Mesodermal cell (in vitro differentiated cells): ENCODE results near the gene BLTP3B.

Experiments used
- H3K27ac ChIP-seq: 2 replicates; pipeline ENCODE4 v1.7.0; 2013; ENCODE audit warnings: mild to moderate bottlenecking, low read depth, low read length, moderate library complexity; ENCODE audit not compliant: severe bottlenecking
- H3K36me3 ChIP-seq: 2 replicates; pipeline ENCODE4 v1.7.1; 2013; ENCODE audit warnings: mild to moderate bottlenecking, low read length, moderate library complexity; ENCODE audit not compliant: control insufficient read depth, insufficient read depth
- H3K4me1 ChIP-seq: one replicate; pipeline ENCODE4 v1.7.1; 2013; ENCODE audit warnings: mild to moderate bottlenecking, low read length; ENCODE audit not compliant: insufficient read depth, control insufficient read depth, poor library complexity, severe bottlenecking
- H3K4me3 ChIP-seq: 2 replicates; pipeline ENCODE4 v1.7.0; 2013; ENCODE audit warnings: low read length, control low read depth, mild to moderate bottlenecking; ENCODE audit not compliant: insufficient read depth, poor library complexity, severe bottlenecking; ENCODE audit errors: extremely low read depth
- H3K9me3 ChIP-seq: 2 replicates; pipeline ENCODE4 v1.7.1; 2013; ENCODE audit warnings: mild to moderate bottlenecking, low read length, moderate library complexity; ENCODE audit not compliant: control insufficient read depth
- WGBS, 2 experiments: methylation state at CpG; one replicate each; pipeline ENCODE4 v1.1.5; 2013; ENCODE audit warnings: missing lambda C conversion rate in 2 of 2; ENCODE audit not compliant: insufficient coverage in 2 of 2; 5-methylcytosine and 5-hydroxymethylcytosine counted together

BLTP3B gene

DNA sequence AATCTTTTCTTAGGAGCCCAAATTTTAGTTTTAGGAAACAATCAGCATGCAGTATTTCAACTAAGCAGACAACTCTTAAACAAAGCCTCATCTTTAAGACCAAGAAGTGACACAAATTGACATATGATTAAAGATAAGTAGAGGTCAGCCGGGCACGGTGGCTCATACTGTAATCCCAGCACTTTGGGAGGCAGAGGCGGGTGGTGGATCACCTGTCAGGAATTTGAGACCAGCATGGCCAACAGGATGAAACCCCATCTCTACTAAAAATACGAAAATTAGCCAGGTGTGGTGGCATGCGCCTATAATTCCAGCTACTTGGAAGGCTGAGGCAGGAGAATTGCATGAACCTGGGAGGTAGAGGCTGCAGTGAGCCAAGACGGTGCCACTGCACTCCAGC, 35.8 kb downstream of the BLTP3B start:
- H3K9me3 ChIP-seq: no peaks in the 10 kb centered on the region
- peaks cover 3% of the 10 kb centered on the region for H3K36me3 ChIP-seq
- WGBS, 2 experiments: 100% methylated on average over 1 to 3 of the region's 6 CpGs
- no peaks in the 10 kb centered on the region for H3K4me1 ChIP-seq
- no peak overlapping the region for H3K4me3 ChIP-seq
- H3K27ac ChIP-seq: no peak overlapping the region

DNA sequence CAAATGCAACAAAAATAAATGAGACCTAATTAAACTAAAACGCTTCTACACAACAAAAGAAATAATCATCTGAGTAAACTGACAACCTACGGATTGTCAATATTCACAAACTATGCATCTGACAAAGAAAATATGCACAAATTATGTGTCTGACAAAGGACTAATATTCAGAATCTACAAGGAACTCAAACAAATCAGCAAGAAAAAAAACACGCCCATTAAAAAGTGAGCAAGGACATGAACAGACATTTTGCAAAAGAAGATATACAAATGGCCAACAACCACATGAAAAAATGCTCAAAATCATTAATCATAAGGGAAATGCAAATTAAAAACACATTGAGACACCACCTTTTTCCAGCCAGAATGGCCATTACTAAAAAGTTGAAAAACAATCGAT, 37.0 kb downstream of the BLTP3B start:
- 84 to 100% methylated on average over 2 to 3 of the region's 4 CpGs for WGBS, 2 experiments
- no peaks in the 10 kb centered on the region for H3K9me3 ChIP-seq
- peaks cover 3% of the 10 kb centered on the region for H3K36me3 ChIP-seq
- H3K27ac ChIP-seq: no peak overlapping the region
- no peak overlapping the region for H3K4me3 ChIP-seq
- no peaks in the 10 kb centered on the region for H3K4me1 ChIP-seq

DNA sequence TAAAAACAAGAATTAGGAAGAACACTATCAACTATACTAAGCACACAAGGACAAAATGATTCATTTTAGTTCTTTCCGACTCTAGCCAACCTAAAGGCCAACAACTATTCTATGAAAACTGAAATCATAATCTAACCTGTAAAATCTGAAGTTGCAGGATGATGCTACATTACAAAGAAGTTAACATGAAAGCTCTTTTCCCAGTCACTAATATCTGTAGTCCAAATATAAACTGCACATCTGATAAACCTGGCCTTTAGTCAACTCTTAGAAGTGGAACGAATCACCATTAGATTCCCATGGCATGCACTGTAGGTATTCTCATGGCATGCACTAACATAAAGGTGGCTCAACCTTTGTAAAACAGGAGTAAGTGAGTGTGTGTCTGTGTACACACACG, 41.7 kb downstream of the BLTP3B start:
- no peaks in the 10 kb centered on the region for H3K9me3 ChIP-seq
- no peak overlapping the region for H3K4me3 ChIP-seq
- no peak overlapping the region for H3K27ac ChIP-seq
- H3K36me3 ChIP-seq: peaks cover 3% of the 10 kb centered on the region
- H3K4me1 ChIP-seq: no peaks in the 10 kb centered on the region
- 100% methylated on average over 2 of the region's 3 CpGs for WGBS, 2 experiments
